Fibroblast of pulmonary artery (primary cell): ENCODE data around the gene SPDEF.

Experiments used
- DNase-seq: peaks from one replicate; pipeline ENCODE4 v3.0.0-alpha.2; 2010; ENCODE audit warnings: low read depth
- H3K4me3 ChIP-seq: replicated peaks from 2 replicates; pipeline ENCODE4 v1.5.1; 2011; ENCODE audit warnings: low read depth, mild to moderate bottlenecking, control low read depth, low read length, moderate library complexity
- CTCF ChIP-seq: IDR thresholded peaks from 2 replicates; pipeline ENCODE4 v1.5.1; 2011; ENCODE audit warnings: mild to moderate bottlenecking, control low read depth, low read length, inconsistent platforms; ENCODE audit errors: missing control alignments

SPDEF gene

GRCh38 chr6:34530753-34531365 is 25.3 kb downstream of the SPDEF start:
- no peak for TF ChIP-seq CTCF
- DNase-seq = no peak
- no peak overlapping the region for H3K4me3 ChIP-seq

- DNase-seq = no peak
- no peak for TF ChIP-seq CTCF
Observed at GRCh38 chr6:34529665-34530327, 26.3 kb downstream of the SPDEF start.

DNA sequence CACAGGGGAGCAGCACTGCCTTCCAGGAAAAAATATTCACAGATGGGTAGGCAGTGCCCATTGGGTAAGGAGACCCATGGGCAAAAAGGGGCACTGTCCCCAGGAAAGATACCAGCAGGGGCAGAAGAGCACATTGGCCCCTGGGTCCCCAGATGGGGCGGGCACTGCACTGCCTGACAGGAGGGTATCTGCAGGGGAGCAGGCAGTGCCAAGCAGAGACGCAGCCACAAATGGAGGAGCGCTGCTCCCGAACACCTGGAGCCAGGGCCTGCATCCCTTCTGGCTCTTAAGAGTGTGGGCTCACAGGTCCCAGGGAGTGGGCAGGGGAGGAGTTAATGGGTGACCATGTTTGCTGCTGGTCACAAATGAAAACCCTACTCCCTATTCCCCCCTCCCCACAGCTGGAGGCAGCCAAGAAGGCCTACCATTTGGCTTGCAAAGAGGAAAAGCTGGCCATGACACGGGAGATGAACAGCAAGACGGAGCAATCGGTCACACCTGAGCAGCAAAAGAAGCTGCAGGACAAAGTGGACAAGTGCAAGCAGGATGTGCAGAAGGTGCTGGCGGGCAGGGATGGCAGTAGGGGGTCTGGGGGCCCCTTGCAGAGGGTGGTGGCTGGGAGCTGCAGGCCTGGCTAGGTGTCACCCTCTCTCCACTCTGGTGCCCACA is 27.0 kb downstream of the SPDEF start:
- no peak for TF ChIP-seq CTCF
- no peak for DNase-seq
- H3K4me3 ChIP-seq = no peak overlapping the region

More at GRCh38 chr6:34529665-34530327, 26.3 kb downstream of the SPDEF start:
- H3K4me3 ChIP-seq = no peak overlapping the region

DNA sequence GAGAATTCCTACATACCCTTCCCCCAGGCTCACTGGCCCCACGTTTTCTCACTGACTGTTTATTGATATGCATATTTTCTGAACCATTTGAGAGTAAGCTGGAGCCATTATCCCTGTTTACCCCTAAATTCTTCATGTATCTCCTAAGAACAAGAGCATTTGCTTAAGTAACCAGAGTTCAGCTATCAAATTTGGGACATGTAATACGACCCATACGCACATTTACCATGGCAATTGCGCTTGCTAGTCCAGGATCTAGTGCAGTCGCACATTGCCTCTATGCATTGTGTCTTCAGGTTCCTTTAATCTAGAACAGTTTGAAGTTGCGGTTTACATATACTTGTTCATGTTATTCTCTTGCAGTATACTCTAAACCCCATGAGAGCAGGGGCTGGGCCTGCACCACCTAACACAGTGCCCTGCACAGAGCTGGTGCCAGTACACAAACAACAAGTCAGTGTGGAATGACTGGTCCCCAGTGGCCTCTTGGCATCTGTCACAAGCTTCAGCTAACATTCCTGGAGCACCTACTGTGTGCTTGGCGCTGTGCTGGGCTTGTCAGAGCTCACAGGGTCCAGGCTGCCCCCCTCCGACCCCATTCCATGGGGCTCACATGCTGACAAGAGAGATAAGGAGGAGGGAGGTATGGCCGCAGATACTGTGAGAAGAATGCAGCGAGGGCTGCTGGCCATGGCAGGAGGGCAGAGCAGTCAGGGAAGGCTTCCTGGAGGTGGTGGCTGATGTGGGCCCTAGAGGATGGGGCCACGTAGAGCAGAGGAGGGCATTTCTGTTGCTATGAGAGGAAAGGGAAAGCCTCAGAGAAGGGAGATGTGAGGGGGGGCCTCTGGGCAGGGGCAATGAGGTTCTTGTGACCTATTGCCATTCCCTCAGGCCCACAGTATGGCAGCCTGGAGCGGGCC is 28.1 kb downstream of the SPDEF start:
- H3K4me3 ChIP-seq = no peak overlapping the region
- no peak for DNase-seq
- TF ChIP-seq CTCF = no peak

- peak overlapping the region; percentile 19 for H3K4me3 ChIP-seq
- TF ChIP-seq CTCF = peak; percentile 62
- DNase-seq = peak; percentile 91
Observed at GRCh38 chr6:34526992-34527728, 29.0 kb downstream of the SPDEF start.

GRCh38 chr6:34526241-34526972 is 29.7 kb downstream of the SPDEF start:
- H3K4me3 ChIP-seq = peak overlapping the region; percentile 19
- no peak for TF ChIP-seq CTCF
- no peak for DNase-seq
